Activated CD4-positive, alpha-beta T cell treated with anti-CD3 and anti-CD28 coated beads for 4 hours (primary cell): Measurements from ENCODE around the gene SEC16B.

Experiments used
- DNase-seq, 2 donors: peaks; one replicate each; pipeline ENCODE4 v3.0.0-alpha.2; 2020

The SEC16B gene

GRCh38 chr1:177976596-177976995, 6.7 kb upstream of the SEC16B start:
- no peak for DNase-seq

GRCh38 chr1:177975588-177976495, 6.0 kb upstream of the SEC16B start:
- DNase-seq = no peak

GRCh38 chr1:177973585-177973984, 3.7 kb upstream of the SEC16B start:
- DNase-seq = no peak

- no peak for DNase-seq
Measured at GRCh38 chr1:177969109-177969508, 749 bp downstream of the SEC16B start.

- no peak for DNase-seq
Measured at GRCh38 chr1:177966199-177966598, 3.7 kb downstream of the SEC16B start.

- no peak for DNase-seq
Measured at GRCh38 chr1:177965293-177965692, 4.6 kb downstream of the SEC16B start.

- no peak for DNase-seq
Measured at GRCh38 chr1:177964336-177964735, 5.5 kb downstream of the SEC16B start.

- no peak for DNase-seq
Measured at GRCh38 chr1:177960939-177961622, 8.8 kb downstream of the SEC16B start.

- no peak for DNase-seq
Measured at GRCh38 chr1:177959811-177960515, 9.9 kb downstream of the SEC16B start.

GRCh38 chr1:177958092-177958491, 11.8 kb downstream of the SEC16B start:
- no peak for DNase-seq

GRCh38 chr1:177954076-177954475, 15.8 kb downstream of the SEC16B start:
- DNase-seq = no peak

GRCh38 chr1:177953549-177953948, 16.3 kb downstream of the SEC16B start:
- no peak for DNase-seq

- DNase-seq = no peak
Measured at GRCh38 chr1:177952691-177953090, 17.2 kb downstream of the SEC16B start.

- no peak for DNase-seq
Measured at GRCh38 chr1:177952249-177952648, 17.6 kb downstream of the SEC16B start.

GRCh38 chr1:177950506-177950905, 19.4 kb downstream of the SEC16B start:
- no peak for DNase-seq

GRCh38 chr1:177948336-177948972, 21.4 kb downstream of the SEC16B start:
- DNase-seq = no peak

- no peak for DNase-seq
Measured at GRCh38 chr1:177947623-177948022, 22.2 kb downstream of the SEC16B start.

- DNase-seq = no peak
Measured at GRCh38 chr1:177945943-177946650, 23.8 kb downstream of the SEC16B start.

GRCh38 chr1:177944016-177944949, 25.6 kb downstream of the SEC16B start:
- DNase-seq = no peak

GRCh38 chr1:177941976-177942375, 27.9 kb downstream of the SEC16B start:
- DNase-seq = no peak

- DNase-seq = no peak
Measured at GRCh38 chr1:177940682-177941081, 29.2 kb downstream of the SEC16B start.
